Keratinocyte (primary cell): Measurements from ENCODE around the gene PLSCR4. TPM values are rescaled to one million over a fixed set of nuclear protein-coding genes. Genes with fewer than 3 reads are reported as not detected.

Experiments
- DNase-seq: peaks from one replicate; pipeline ENCODE4 v3.0.0-alpha.2; 2011; ENCODE audit warnings: low read depth, missing footprints, low spot score
- FAIRE-seq: peaks from 2 replicates; lab custom pipeline; 2011; peaks lifted over from hg19 to GRCh38; lab: Jason Lieb, UNC
- H2AFZ ChIP-seq: 2 replicates; pipeline ENCODE4 v1.6.0; 2012; ENCODE audit warnings: low read length, control low read depth, inconsistent platforms; ENCODE audit not compliant: control insufficient read depth
- H3K27ac ChIP-seq: 2 replicates; pipeline ENCODE4 v1.5.1; 2011; ENCODE audit warnings: low read length; ENCODE audit not compliant: control insufficient read depth, insufficient read depth
- H3K27me3 ChIP-seq: 3 replicates; pipeline ENCODE4 v1.6.0; 2011; ENCODE audit warnings: low read length; ENCODE audit not compliant: control insufficient read depth, insufficient read depth; ENCODE audit errors: extremely low read depth
- H3K36me3 ChIP-seq, 2 experiments: 2 replicates in 1 of 2; 3 replicates in 1 of 2; pipeline ENCODE4 v1.5.1; 2011; ENCODE audit warnings: low read length in 2 of 2, mild to moderate bottlenecking in 1 of 2; ENCODE audit not compliant: control insufficient read depth in 2 of 2, insufficient read depth in 2 of 2; ENCODE audit errors: extremely low read depth in 1 of 2
- H3K4me1 ChIP-seq: 3 replicates; pipeline ENCODE4 v1.5.1; 2011; ENCODE audit warnings: low read length; ENCODE audit not compliant: control insufficient read depth, insufficient read depth; ENCODE audit errors: extremely low read depth
- H3K4me2 ChIP-seq: 3 replicates; pipeline ENCODE4 v1.6.0; 2011; ENCODE audit warnings: low read depth, low read length; ENCODE audit not compliant: control insufficient read depth, insufficient read depth; ENCODE audit errors: extremely low read depth
- H3K4me3 ChIP-seq, 3 experiments: fragments of 200-600 bp in 1 of 3; sonication (generic) in 1 of 3; 2 replicates in 2 of 3; 3 replicates in 1 of 3; pipeline ENCODE4 v1.5.1; 2011 to 2016; ENCODE audit warnings: low read length in 3 of 3, mild to moderate bottlenecking in 3 of 3, control low read depth in 2 of 3, inconsistent platforms in 1 of 3, low read depth in 1 of 3, mixed read lengths in 1 of 3, mixed run types in 1 of 3, moderate library complexity in 1 of 3; ENCODE audit not compliant: control insufficient read depth in 2 of 3, insufficient read depth in 2 of 3; ENCODE audit errors: extremely low read depth in 1 of 3
- H3K79me2 ChIP-seq: 2 replicates; pipeline ENCODE4 v1.6.0; 2012; ENCODE audit warnings: low read length; ENCODE audit not compliant: control insufficient read depth, insufficient read depth
- H3K9ac ChIP-seq: 3 replicates; pipeline ENCODE4 v1.6.0; 2011; ENCODE audit warnings: low read length; ENCODE audit not compliant: control insufficient read depth, insufficient read depth; ENCODE audit errors: extremely low read depth
- H3K9me1 ChIP-seq: 3 replicates; pipeline ENCODE4 v1.6.0; 2011; ENCODE audit warnings: low read length; ENCODE audit not compliant: control insufficient read depth, insufficient read depth; ENCODE audit errors: extremely low read depth
- H3K9me3 ChIP-seq: 2 replicates; pipeline ENCODE4 v1.5.1; 2012; ENCODE audit warnings: low read depth, low read length; ENCODE audit not compliant: control insufficient read depth
- H4K20me1 ChIP-seq: 3 replicates; pipeline ENCODE4 v1.6.0; 2011; ENCODE audit warnings: low read length; ENCODE audit not compliant: control insufficient read depth, insufficient read depth; ENCODE audit errors: extremely low read depth
- EZH2 ChIP-seq: IDR thresholded peaks from one replicate; pipeline ENCODE4 v1.6.1; 2012; ENCODE audit warnings: inconsistent platforms, mild to moderate bottlenecking, low read length, moderate library complexity
- dilution Hi-C: fragments of 300-500 bp; cut with MboI; formaldehyde crosslinking; loops from one replicate; pipeline ENCODE4 v1.7.0; 2020; ENCODE audit warnings: low sequenced_read_pairs; ENCODE audit not compliant: extremely low pct_ligation_motif_present
- polyA plus RNA-seq, 5 experiments: library from polyadenylated mRNA; depleted of rRNA in 3 of 5; stranded (reverse) in 3 of 5; stranded (forward) in 1 of 5; unstranded in 1 of 5; fragments of >200 nt; gene quantifications; 1 replicate in 1 of 5; 2 replicates in 3 of 5; 3 replicates in 1 of 5; pipeline versions ENCODE4 v1.2.1 to v1.2.3, GENCODE V29; 2011 to 2012; ENCODE audit warnings: missing spikeins in 2 of 5, low read depth in 1 of 5, low replicate concordance in 1 of 5
- TF ChIP-seq, protein P1 (sequence below), 3 experiments: IDR thresholded peaks in 1 of 3; conservative IDR thresholded peaks in 1 of 3; optimal IDR thresholded peaks in 1 of 3; 2 replicates in 2 of 3; 3 replicates in 1 of 3; pipeline versions ENCODE3 to v1.5.1; 2011; ENCODE audit warnings: low read length in 3 of 3, mild to moderate bottlenecking in 3 of 3, moderate library complexity in 2 of 3, control low read depth in 1 of 3, inconsistent platforms in 1 of 3; ENCODE audit not compliant: insufficient read depth in 2 of 3; ENCODE audit errors: extremely low read depth in 1 of 3

PLSCR4 gene
- polyA plus RNA-seq, 1 donor (not counting 4 experiments of a cell fraction or from before 2014, with no cell fraction given): 1.5 TPM

GRCh38 chr3:146166415-146166821 lies 84.5 kb downstream of the PLSCR4 start:
- DNase-seq (peak; percentile 68), FAIRE-seq (peak; percentile 98)
- Histone ChIP-seq H3K27me3 (no peaks in the 10 kb centered on the region), H3K9ac (no peak overlapping the region), H3K27ac (peak overlapping the region; percentile 53), H3K9me1 (no peaks in the 10 kb centered on the region), H3K9me3 (no peaks in the 10 kb centered on the region), H3K4me3 (no peak overlapping the region), H2AFZ (peak overlapping the region; percentile 53), H3K4me1 (peaks cover 33% of the 10 kb centered on the region), H3K79me2 (no peaks in the 10 kb centered on the region), H4K20me1 (no peaks in the 10 kb centered on the region), H3K4me2 (peak overlapping the region; percentile 47), H3K36me3 (no peaks in the 10 kb centered on the region)
- TF ChIP-seq, protein P1, sequence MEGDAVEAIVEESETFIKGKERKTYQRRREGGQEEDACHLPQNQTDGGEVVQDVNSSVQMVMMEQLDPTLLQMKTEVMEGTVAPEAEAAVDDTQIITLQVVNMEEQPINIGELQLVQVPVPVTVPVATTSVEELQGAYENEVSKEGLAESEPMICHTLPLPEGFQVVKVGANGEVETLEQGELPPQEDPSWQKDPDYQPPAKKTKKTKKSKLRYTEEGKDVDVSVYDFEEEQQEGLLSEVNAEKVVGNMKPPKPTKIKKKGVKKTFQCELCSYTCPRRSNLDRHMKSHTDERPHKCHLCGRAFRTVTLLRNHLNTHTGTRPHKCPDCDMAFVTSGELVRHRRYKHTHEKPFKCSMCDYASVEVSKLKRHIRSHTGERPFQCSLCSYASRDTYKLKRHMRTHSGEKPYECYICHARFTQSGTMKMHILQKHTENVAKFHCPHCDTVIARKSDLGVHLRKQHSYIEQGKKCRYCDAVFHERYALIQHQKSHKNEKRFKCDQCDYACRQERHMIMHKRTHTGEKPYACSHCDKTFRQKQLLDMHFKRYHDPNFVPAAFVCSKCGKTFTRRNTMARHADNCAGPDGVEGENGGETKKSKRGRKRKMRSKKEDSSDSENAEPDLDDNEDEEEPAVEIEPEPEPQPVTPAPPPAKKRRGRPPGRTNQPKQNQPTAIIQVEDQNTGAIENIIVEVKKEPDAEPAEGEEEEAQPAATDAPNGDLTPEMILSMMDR (optimal IDR thresholded peaks at IDR 0.05 in 1 of 3, IDR thresholded peaks at IDR 0.05 in 1 of 3, conservative IDR thresholded peaks at IDR 0.05 in 1 of 3; ENCODE audit: extremely low read depth in 1 of 3, insufficient read depth in 2 of 3, low read length in 3 of 3): no peak
- no peak for TF ChIP-seq EZH2
- dilution Hi-C loops: no loop called here

DNA sequence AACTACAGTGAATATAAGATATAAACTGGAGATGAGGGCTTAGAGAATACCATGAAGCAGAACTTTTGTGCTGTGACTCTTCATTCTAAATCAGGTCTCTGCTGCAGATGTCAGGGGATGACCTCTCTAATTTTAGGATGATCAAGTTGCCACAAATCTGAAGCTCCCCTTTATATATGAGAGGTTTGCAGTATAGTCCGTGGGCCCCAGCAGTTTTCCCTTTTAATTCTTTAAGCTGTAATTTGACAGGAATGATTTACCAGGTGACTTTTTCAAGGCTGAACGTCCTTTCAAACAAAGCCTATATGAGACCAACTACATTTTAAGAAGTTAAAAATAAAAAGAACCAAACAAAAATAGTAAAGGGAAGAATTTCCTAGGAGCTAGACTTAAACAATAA lies 85.0 kb downstream of the PLSCR4 start:
- no peak for DNase-seq
- FAIRE-seq: no peak
- Histone ChIP-seq H3K4me1 (peaks cover 33% of the 10 kb centered on the region), H3K9ac (no peak overlapping the region), H3K36me3 (no peaks in the 10 kb centered on the region), H3K4me3 (no peak overlapping the region), H3K9me3 (no peaks in the 10 kb centered on the region), H3K4me2 (peak overlapping the region; percentile 38), H3K9me1 (no peaks in the 10 kb centered on the region), H3K79me2 (no peaks in the 10 kb centered on the region), H3K27me3 (no peaks in the 10 kb centered on the region), H4K20me1 (no peaks in the 10 kb centered on the region), H3K27ac (peak overlapping the region; percentile 53), H2AFZ (no peak overlapping the region)
- no peak for TF ChIP-seq EZH2
- TF ChIP-seq, protein P1 (optimal IDR thresholded peaks at IDR 0.05 in 1 of 3, IDR thresholded peaks at IDR 0.05 in 1 of 3, conservative IDR thresholded peaks at IDR 0.05 in 1 of 3; ENCODE audit: extremely low read depth in 1 of 3, insufficient read depth in 2 of 3, low read length in 3 of 3): no peak
- dilution Hi-C loops: no loop called here
